ENCODE data around the gene TMEM247.
A peak's percentile ranks its signal among the peaks of the same experiment; 100 is the strongest.
"Not testable (repeated sequence)": the region's sequence is repeated elsewhere in the genome, so short reads cannot be mapped to it uniquely, and the experiment has no call there.

TMEM247 gene

GRCh38 chr2:46458763-46459500, 20.4 kb upstream of the TMEM247 start:
- DNase-seq: no peak

DNA sequence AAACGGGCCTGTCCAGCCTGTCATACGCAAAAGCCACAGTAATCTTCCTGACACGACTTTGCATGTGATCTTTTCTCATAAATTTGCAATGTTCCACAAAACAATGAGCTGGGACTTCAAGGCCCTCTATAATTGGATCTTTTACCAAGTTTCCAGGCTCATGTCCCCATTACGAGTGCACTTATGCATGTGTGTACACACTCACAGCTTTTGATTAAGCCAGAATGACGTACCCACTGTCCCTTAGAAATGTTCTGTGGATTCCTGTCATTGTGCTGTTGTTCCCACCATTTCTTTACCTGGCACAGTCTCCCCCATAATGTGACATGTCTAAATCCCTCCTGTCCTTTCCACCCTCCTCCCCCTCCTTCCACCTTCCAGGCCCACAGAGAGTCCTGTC, 19.7 kb upstream of the TMEM247 start:
- no peak for DNase-seq

- peak; percentile 55 for DNase-seq
These were observed 19.0 kb upstream of the TMEM247 start for GRCh38 chr2:46460241-46460921.

DNA sequence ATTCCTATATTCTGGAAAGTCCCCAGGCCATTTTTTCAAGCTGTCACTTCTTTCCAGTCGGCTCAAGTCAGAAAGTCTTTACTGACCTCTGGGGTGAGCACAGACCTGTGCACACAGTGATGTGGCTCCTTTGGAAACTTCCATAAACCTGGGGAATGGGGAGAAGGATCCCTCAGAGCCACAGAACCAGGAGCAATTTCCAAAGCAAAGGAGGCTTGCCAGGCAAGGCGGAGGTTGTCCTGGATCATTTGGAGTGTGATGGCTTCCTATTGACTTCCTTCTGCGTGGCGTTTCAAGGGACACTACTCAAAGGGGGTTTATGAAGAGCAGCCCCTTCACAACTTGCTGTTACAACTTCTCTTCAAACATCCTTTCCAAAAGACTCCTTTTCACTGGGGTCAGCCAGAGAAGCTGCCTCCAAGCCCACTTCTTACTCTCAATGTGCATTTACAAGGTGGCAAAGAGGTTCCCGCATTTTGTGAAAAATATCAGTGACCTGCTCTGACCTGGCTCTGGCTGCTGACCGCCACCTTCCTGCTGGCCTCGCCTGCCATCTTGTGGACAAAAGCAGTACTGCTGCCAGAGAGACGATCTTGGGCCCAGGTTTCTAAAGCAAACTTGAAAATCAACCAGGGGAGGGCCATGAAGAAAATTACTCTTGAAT, 18.2 kb upstream of the TMEM247 start:
- DNase-seq: peak; percentile 71

DNA sequence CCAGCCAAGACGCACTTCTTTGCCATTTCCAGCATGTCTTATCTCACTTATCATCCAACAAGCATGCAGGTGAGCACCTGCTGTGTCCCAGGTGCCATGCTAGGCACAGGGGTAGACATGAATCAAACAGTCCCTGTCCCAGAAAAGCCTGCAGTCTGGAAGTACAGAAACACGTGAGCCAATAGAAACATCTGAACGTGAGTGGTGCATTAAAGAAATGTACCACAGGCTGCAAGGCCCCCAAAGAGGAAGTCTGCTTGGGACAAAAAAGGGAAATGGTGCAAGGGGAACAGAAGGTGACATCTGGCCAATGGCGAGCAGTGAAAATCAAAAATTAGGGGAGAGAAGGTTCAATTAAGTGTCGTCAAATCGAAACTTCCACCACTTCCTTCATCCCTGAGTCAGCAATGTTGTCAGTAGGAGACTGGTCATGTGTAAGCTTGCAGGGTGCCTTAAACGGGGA, 17.6 kb upstream of the TMEM247 start:
- DNase-seq: no peak

- DNase-seq: no peak
These were observed 16.4 kb upstream of the TMEM247 start for GRCh38 chr2:46462936-46463335.

- no peak for DNase-seq
These were observed 10.2 kb upstream of the TMEM247 start for GRCh38 chr2:46469116-46469515.

- no peak for DNase-seq
These were observed 9.7 kb upstream of the TMEM247 start for GRCh38 chr2:46469700-46470099.

DNA sequence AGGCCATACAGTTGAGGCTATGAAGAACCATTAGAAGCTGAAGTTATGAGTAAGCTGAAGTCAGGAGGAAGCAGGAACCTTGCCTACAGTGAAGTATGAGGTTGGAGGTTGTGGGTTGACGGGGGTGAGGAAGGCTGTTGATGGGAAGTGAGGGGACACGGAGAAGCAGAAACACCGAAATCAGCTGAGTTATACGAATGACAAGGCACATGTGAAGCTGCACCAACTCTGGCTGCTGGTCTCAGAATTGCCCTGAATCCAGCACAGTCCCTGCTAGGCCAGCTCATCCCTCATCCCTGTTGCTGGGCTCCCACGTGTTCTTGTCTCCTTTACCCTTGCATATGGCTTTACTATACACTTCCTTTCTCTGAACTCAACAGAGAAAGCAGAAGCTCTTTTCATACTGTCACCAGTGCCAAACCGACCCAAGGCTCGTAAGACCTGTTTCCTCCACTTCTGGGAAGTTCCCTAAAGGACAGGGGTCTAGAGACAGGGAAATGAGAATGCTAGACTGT, 9.2 kb upstream of the TMEM247 start:
- DNase-seq: no peak

DNA sequence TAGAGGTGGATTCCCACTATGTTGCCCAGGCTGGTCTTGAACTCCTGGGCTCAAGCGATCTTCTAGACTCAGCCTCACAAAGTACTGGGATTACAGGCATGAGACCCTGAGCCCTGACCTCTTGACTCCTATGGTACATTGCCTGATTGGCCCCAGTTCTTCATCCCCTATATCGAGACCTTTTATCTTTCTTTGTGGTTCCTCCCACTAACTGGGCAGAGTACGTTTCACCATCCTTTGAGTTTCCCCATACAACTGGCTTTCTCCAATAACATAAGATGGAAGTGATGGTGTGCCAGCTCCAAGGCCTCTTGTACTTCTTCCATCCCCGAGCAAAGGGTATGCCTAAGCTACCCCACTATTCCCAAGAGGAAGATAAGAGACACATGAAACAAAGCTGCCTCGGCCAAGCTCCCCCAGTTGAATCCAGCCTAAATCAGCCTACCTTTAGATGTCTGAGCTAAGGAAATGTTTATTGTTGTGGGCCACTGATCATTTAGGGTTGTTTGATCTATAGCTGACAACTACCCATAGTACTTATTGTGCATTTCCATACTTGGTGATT, 8.3 kb upstream of the TMEM247 start:
- DNase-seq: no peak

- DNase-seq: no peak
These were observed 7.7 kb upstream of the TMEM247 start for GRCh38 chr2:46471697-46472096.

GRCh38 chr2:46472165-46472564, 7.2 kb upstream of the TMEM247 start:
- not testable (repeated sequence) for DNase-seq

GRCh38 chr2:46477462-46477861, 1.9 kb upstream of the TMEM247 start:
- DNase-seq: not testable (repeated sequence)

GRCh38 chr2:46477925-46478324, 1.4 kb upstream of the TMEM247 start:
- no peak for DNase-seq

DNA sequence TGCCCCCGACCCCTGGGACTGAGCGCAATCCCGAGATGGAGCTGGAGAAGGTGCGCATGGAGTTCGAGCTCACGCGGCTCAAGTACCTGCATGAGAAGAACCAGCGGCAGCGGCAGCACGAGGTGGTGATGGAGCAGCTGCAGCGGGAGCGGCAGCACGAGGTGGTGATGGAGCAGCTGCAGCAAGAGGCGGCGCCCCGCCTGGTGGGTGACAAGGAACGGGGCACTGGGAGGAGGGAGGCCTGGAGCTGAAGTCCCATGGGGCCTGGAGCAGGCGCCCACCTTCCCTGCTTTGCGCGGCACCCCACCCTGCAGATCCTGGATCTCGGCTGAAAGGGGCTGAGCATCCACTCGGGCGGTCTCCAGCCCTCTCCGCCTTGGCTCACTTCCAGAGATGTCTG, 1.2 kb downstream of the TMEM247 start:
- DNase-seq: no peak

GRCh38 chr2:46481198-46482193, 2.1 kb downstream of the TMEM247 start:
- no peak for DNase-seq

- no peak for DNase-seq
These were observed 3.1 kb downstream of the TMEM247 start for GRCh38 chr2:46482490-46482889.

- DNase-seq: no peak
These were observed 5.6 kb downstream of the TMEM247 start for GRCh38 chr2:46485002-46485401.

DNA sequence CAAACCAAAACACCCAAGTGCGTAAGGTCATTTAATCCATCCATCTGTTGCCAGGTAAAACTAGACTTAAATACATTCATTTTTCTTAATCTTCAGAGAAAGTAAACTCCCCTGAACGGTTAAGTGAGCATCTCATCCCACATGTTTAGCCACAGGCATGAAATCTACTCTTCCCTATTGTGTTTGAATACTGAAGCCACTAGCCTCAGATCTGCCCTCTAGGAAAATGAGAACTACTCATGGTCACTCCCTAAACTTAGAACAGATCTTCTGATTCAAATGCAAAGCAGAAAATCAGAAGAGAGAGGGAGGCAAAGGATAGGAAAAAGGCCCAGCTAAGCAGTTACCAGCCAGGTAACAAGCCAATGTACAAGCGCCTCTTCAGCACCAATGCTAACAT, 7.1 kb downstream of the TMEM247 start:
- DNase-seq: no peak

GRCh38 chr2:46487667-46488335, 8.4 kb downstream of the TMEM247 start:
- DNase-seq: no peak

GRCh38 chr2:46488389-46488788, 9.0 kb downstream of the TMEM247 start:
- DNase-seq: no peak

All from right kidney (tissue), 1 donor.